BJ (cell line): ENCODE data around the gene OS9. TPM values are rescaled to one million over a fixed set of nuclear protein-coding genes. Genes with fewer than 3 reads are reported as not detected.

Experiments
- CTCF ChIA-PET: fragments of 350-600 bp; formaldehyde crosslinking; extraction: SDS; loops from one replicate; lab custom pipeline; 2021; ENCODE audit warnings: antibody characterized with exemption, inconsistent platforms; lab: Yijun Ruan, JAX
- POLR2A ChIA-PET: fragments of 300-600 bp; sonication (Branson Sonifier 250); formaldehyde crosslinking; extraction: SDS; loops from one replicate; lab custom pipeline; 2021; ENCODE audit warnings: antibody characterized with exemption; lab: Charles Lee
- DNase-seq: peaks from one replicate; pipeline ENCODE4 v3.0.0-alpha.2; 2011; ENCODE audit warnings: low read depth
- H3K27me3 ChIP-seq: 2 replicates; pipeline ENCODE4 v1.6.0; 2011; ENCODE audit warnings: low read length; ENCODE audit not compliant: control insufficient read depth, insufficient read depth
- H3K36me3 ChIP-seq: 2 replicates; pipeline ENCODE4 v1.5.1; 2011; ENCODE audit warnings: low read length; ENCODE audit not compliant: control insufficient read depth, insufficient read depth
- H3K4me3 ChIP-seq: 2 replicates; pipeline ENCODE4 v1.5.1; 2011; ENCODE audit warnings: low read depth, mild to moderate bottlenecking, control low read depth, low read length
- CTCF ChIP-seq: IDR thresholded peaks from 2 replicates; pipeline ENCODE4 v1.5.1; 2011; ENCODE audit warnings: low read depth, mild to moderate bottlenecking, control low read depth, inconsistent platforms, low read length, moderate library complexity; ENCODE audit not compliant: insufficient read depth
- polyA plus RNA-seq: library from polyadenylated mRNA; depleted of rRNA; stranded (reverse); fragments of >200 nt; gene quantifications from 2 replicates; pipeline ENCODE4 v1.2.3, GENCODE V29; 2011

Gene OS9
- polyA plus RNA-seq, 1 experiment: 415 TPM

- CTCF ChIA-PET: interaction anchor here (1.4 kb wide), 1 partner anchor 271 kb away, joined by 4 read pairs; no protein-coding TSS in a partner anchor
- H3K27me3 ChIP-seq: peaks cover 7% of the 10 kb centered on the region
- H3K36me3 ChIP-seq: peaks cover 4% of the 10 kb centered on the region
- no peak for TF ChIP-seq CTCF
- H3K4me3 ChIP-seq: no peak overlapping the region
- DNase-seq: no peak
- POLR2A ChIA-PET: no interaction called here
Measured at GRCh38 chr12:57729321-57729844, 35.5 kb downstream of the OS9 start.

GRCh38 chr12:57730336-57731067 lies 36.6 kb downstream of the OS9 start:
- CTCF ChIA-PET: interaction anchor here (1.8 kb wide), 1 partner anchor 10 kb away, joined by 5 read pairs; no protein-coding TSS in a partner anchor
- POLR2A ChIA-PET: no interaction called here
- peaks cover 4% of the 10 kb centered on the region for H3K36me3 ChIP-seq
- DNase-seq: no peak
- H3K4me3 ChIP-seq: no peak overlapping the region
- H3K27me3 ChIP-seq: peaks cover 11% of the 10 kb centered on the region
- TF ChIP-seq CTCF: no peak

- TF ChIP-seq CTCF: no peak
- Histone ChIP-seq H3K36me3 (peaks cover 4% of the 10 kb centered on the region), H3K4me3 (no peak overlapping the region), H3K27me3 (peaks cover 17% of the 10 kb centered on the region)
- ChIA-PET CTCF (interaction anchor here (0.8 to 1.8 kb wide), 3 partner anchors 8 to 172 kb away, joined by 3 to 5 read pairs (median 4); no protein-coding TSS in a partner anchor), POLR2A (no interaction called here)
- DNase-seq: no peak
Measured at GRCh38 chr12:57731411-57732080, 37.6 kb downstream of the OS9 start.

GRCh38 chr12:57732270-57732669 lies 38.3 kb downstream of the OS9 start:
- Histone ChIP-seq H3K36me3 (peaks cover 3% of the 10 kb centered on the region), H3K4me3 (no peak overlapping the region), H3K27me3 (peaks cover 24% of the 10 kb centered on the region)
- CTCF ChIA-PET: interaction anchor here (0.9 to 2.8 kb wide), 2 partner anchors 148 to 172 kb away, joined by 4 to 10 read pairs; no protein-coding TSS in a partner anchor
- POLR2A ChIA-PET: no interaction called here
- no peak for TF ChIP-seq CTCF
- no peak for DNase-seq
